Measurements from ENCODE around the gene DCC. TPM values are rescaled to one million over a fixed set of nuclear protein-coding genes. Genes with fewer than 3 reads are reported as not detected.

DCC gene
- total RNA-seq, 1 experiment from 2014 or later: not detected

- Mint-ChIP-seq H3K4me3 (ENCODE audit: unreplicated experiment) (no peak overlapping the region), H3K9me3 (ENCODE audit: unreplicated experiment) (peaks cover 7% of the 10 kb centered on the region), H3K27ac (ENCODE audit: low read depth, unreplicated experiment) (no peak overlapping the region), H3K36me3 (ENCODE audit: insufficient read depth, unreplicated experiment) (no peaks in the 10 kb centered on the region), H3K4me1 (ENCODE audit: insufficient read depth, unreplicated experiment) (no peaks in the 10 kb centered on the region), H3K27me3 (ENCODE audit: insufficient read depth, unreplicated experiment) (no peaks in the 10 kb centered on the region)
- ChIA-PET CTCF (interaction anchor here (0.7 kb wide), 1 partner anchor 9 kb away, joined by 3 read pairs; no protein-coding TSS in a partner anchor), POLR2A (no interaction called here)
- DNase-seq (ENCODE audit: unreplicated experiment): no peak
- no peak for TF ChIP-seq CTCF (IDR thresholded peaks at IDR 0.05; ENCODE audit: unreplicated experiment)
- intact Hi-C loops (cut with micrococcal nuclease): no loop called here
- no TSS peak for BruUV-seq (replicated peaks)
Measured at GRCh38 chr18:53560546-53560945, 1220.5 kb downstream of the DCC start.

GRCh38 chr18:53566626-53567025 is 1226.6 kb downstream of the DCC start:
- Mint-ChIP-seq H3K27me3 (ENCODE audit: insufficient read depth, unreplicated experiment) (peaks cover 12% of the 10 kb centered on the region), H3K27ac (ENCODE audit: low read depth, unreplicated experiment) (no peak overlapping the region), H3K36me3 (ENCODE audit: insufficient read depth, unreplicated experiment) (no peaks in the 10 kb centered on the region), H3K9me3 (ENCODE audit: unreplicated experiment) (peaks cover 5% of the 10 kb centered on the region), H3K4me1 (ENCODE audit: insufficient read depth, unreplicated experiment) (no peaks in the 10 kb centered on the region), H3K4me3 (ENCODE audit: unreplicated experiment) (no peak overlapping the region)
- TF ChIP-seq CTCF (IDR thresholded peaks at IDR 0.05; ENCODE audit: unreplicated experiment): no peak
- no TSS peak for BruUV-seq (replicated peaks)
- ChIA-PET POLR2A (interaction anchor here (0.6 kb wide), 1 partner anchor 21 kb away, joined by 4 read pairs; no protein-coding TSS in a partner anchor), CTCF (interaction anchor here (0.5 to 2.4 kb wide), 9 partner anchors 9 to 918 kb away, joined by 3 to 16 read pairs (median 4); no protein-coding TSS in a partner anchor)
- intact Hi-C loops (cut with micrococcal nuclease): loop anchor here (2.0 kb wide), 1 partner anchor 298 kb away; no protein-coding TSS in a partner anchor
- no peak for DNase-seq (ENCODE audit: unreplicated experiment)

GRCh38 chr18:53567929-53568574 is 1228.1 kb downstream of the DCC start:
- Mint-ChIP-seq H3K27ac (ENCODE audit: low read depth, unreplicated experiment) (no peak overlapping the region), H3K9me3 (ENCODE audit: unreplicated experiment) (no peaks in the 10 kb centered on the region), H3K36me3 (ENCODE audit: insufficient read depth, unreplicated experiment) (no peaks in the 10 kb centered on the region), H3K4me3 (ENCODE audit: unreplicated experiment) (no peak overlapping the region), H3K27me3 (ENCODE audit: insufficient read depth, unreplicated experiment) (peaks cover 21% of the 10 kb centered on the region), H3K4me1 (ENCODE audit: insufficient read depth, unreplicated experiment) (no peaks in the 10 kb centered on the region)
- no TSS peak for BruUV-seq (replicated peaks)
- ChIA-PET POLR2A (no interaction called here), CTCF (interaction anchor here (0.6 to 1.7 kb wide), 11 partner anchors 9 to 561 kb away, joined by 3 to 16 read pairs (median 3); no protein-coding TSS in a partner anchor)
- peak; percentile 50 for DNase-seq (ENCODE audit: unreplicated experiment)
- intact Hi-C loops (cut with micrococcal nuclease): loop anchor here (1.0 to 2.0 kb wide), 3 partner anchors 297 to 559 kb away; no protein-coding TSS in a partner anchor
- peak; percentile 39 for TF ChIP-seq CTCF (IDR thresholded peaks at IDR 0.05; ENCODE audit: unreplicated experiment)

Small RNA genes within 50 kb of the gene (microRNA-seq; reads per million reads assigned to microRNA genes)
- gene MIR4528: not detected

All from MCF 10A (cell line).